GM19023 (cell line): Measurements from ENCODE around the gene NUP37.
A peak's percentile ranks its signal among the peaks of the same experiment; 100 is the strongest.
"Not testable (repeated sequence)": the region's sequence is repeated elsewhere in the genome, so short reads cannot be mapped to it uniquely, and the experiment has no call there.

Experiments used
- ATAC-seq: cut with Tn5 transposase; IDR thresholded peaks from one replicate; pipeline ENCODE4 v1.9.1; 2021; ENCODE audit warnings: mild to moderate bottlenecking, moderate library complexity; ENCODE audit not compliant: unreplicated experiment

The NUP37 gene

GRCh38 chr12:102119674-102120563 is at the start of gene NUP37, which contains the start of gene PARPBP:
Gene NUP37, minus strand, starts transcription at chr12:102120114. Its CDS starts 1,596 bp downstream, at chr12:102118518.
Gene PARPBP, plus strand, starts transcription at chr12:102120183. Its CDS starts 3,706 bp downstream, at chr12:102123889.
- ATAC-seq = peak; percentile 95

- peak; percentile 58 for ATAC-seq
These were observed 48.1 kb upstream of the NUP37 start for GRCh38 chr12:102167821-102168604.

- no peak for ATAC-seq
These were observed 43.5 kb upstream of the NUP37 start for GRCh38 chr12:102163383-102163782.

- ATAC-seq = not testable (repeated sequence)
These were observed 35.3 kb upstream of the NUP37 start for GRCh38 chr12:102155206-102155605.

GRCh38 chr12:102147062-102147587 is 27.2 kb upstream of the NUP37 start:
- not testable (repeated sequence) for ATAC-seq

GRCh38 chr12:102144221-102144620 is 24.3 kb upstream of the NUP37 start:
- ATAC-seq = no peak

- ATAC-seq = not testable (repeated sequence)
These were observed 23.0 kb upstream of the NUP37 start for GRCh38 chr12:102142866-102143373.

GRCh38 chr12:102137619-102138018 is 17.7 kb upstream of the NUP37 start:
- not testable (repeated sequence) for ATAC-seq

- ATAC-seq = not testable (repeated sequence)
These were observed 11.5 kb upstream of the NUP37 start for GRCh38 chr12:102131442-102131841.

- ATAC-seq = not testable (repeated sequence)
These were observed 10.8 kb upstream of the NUP37 start for GRCh38 chr12:102130720-102131119.

GRCh38 chr12:102121328-102121727 is 1.4 kb upstream of the NUP37 start:
- ATAC-seq = not testable (repeated sequence)

GRCh38 chr12:102120886-102121285 is 972 bp upstream of the NUP37 start:
- ATAC-seq = no peak

GRCh38 chr12:102120564-102120873 is 605 bp upstream of the NUP37 start:
- ATAC-seq = no peak

GRCh38 chr12:102118874-102119273 is 1.0 kb downstream of the NUP37 start:
- ATAC-seq = no peak

GRCh38 chr12:102116392-102116791 is 3.5 kb downstream of the NUP37 start:
- ATAC-seq = no peak

GRCh38 chr12:102114212-102114611 is 5.7 kb downstream of the NUP37 start:
- ATAC-seq = no peak

GRCh38 chr12:102110782-102111181 is 9.1 kb downstream of the NUP37 start:
- no peak for ATAC-seq

GRCh38 chr12:102107970-102108369 is 11.9 kb downstream of the NUP37 start:
- ATAC-seq = no peak

GRCh38 chr12:102106905-102107304 is 13.0 kb downstream of the NUP37 start:
- ATAC-seq = no peak

GRCh38 chr12:102096855-102097254 is 23.1 kb downstream of the NUP37 start:
- no peak for ATAC-seq

GRCh38 chr12:102095677-102096263 is 24.1 kb downstream of the NUP37 start:
- ATAC-seq = no peak
